ENCODE data around the gene FRAS1.
"Not testable (repeated sequence)": the region's sequence is repeated elsewhere in the genome, so short reads cannot be mapped to it uniquely, and the experiment has no call there.

The FRAS1 gene, protein sequence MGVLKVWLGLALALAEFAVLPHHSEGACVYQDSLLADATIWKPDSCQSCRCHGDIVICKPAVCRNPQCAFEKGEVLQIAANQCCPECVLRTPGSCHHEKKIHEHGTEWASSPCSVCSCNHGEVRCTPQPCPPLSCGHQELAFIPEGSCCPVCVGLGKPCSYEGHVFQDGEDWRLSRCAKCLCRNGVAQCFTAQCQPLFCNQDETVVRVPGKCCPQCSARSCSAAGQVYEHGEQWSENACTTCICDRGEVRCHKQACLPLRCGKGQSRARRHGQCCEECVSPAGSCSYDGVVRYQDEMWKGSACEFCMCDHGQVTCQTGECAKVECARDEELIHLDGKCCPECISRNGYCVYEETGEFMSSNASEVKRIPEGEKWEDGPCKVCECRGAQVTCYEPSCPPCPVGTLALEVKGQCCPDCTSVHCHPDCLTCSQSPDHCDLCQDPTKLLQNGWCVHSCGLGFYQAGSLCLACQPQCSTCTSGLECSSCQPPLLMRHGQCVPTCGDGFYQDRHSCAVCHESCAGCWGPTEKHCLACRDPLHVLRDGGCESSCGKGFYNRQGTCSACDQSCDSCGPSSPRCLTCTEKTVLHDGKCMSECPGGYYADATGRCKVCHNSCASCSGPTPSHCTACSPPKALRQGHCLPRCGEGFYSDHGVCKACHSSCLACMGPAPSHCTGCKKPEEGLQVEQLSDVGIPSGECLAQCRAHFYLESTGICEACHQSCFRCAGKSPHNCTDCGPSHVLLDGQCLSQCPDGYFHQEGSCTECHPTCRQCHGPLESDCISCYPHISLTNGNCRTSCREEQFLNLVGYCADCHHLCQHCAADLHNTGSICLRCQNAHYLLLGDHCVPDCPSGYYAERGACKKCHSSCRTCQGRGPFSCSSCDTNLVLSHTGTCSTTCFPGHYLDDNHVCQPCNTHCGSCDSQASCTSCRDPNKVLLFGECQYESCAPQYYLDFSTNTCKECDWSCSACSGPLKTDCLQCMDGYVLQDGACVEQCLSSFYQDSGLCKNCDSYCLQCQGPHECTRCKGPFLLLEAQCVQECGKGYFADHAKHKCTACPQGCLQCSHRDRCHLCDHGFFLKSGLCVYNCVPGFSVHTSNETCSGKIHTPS (N-terminal part only)

GRCh38 chr4:78057135-78057599 lies at the start of gene FRAS1:
FRAS1 (plus strand) TSS chr4:78057323; CDS start chr4:78058010, 687 bp downstream.
- H3K79me2 ChIP-seq (ENCODE audit: insufficient read depth, low read length), result no peaks in the 10 kb centered on the region
- H3K4me1 ChIP-seq (ENCODE audit: insufficient read depth, low read length), result peaks cover 10% of the 10 kb centered on the region
- no peaks in the 10 kb centered on the region for H4K20me1 ChIP-seq (ENCODE audit: insufficient read depth, low read length)
- H3K9me3 ChIP-seq (ENCODE audit: insufficient read depth, low read length, severe bottlenecking), result no peaks in the 10 kb centered on the region
- peaks cover 6% of the 10 kb centered on the region for H3K27me3 ChIP-seq (ENCODE audit: insufficient read depth, low read length, poor library complexity)
- DNase-seq (peak; percentile 9), ATAC-seq (ENCODE audit: insufficient read depth, low read depth) (peak; percentile 35; the same call in 2 of the 3 replicates)
- no peak within 1 kb of the TSS for H3K27ac ChIP-seq (ENCODE audit: low read length)
- peak within 1 kb of the TSS; percentile 21; the same call in 1 of the 2 replicates for H3K9ac ChIP-seq (ENCODE audit: low read depth, low read length)
- H3K4me3 ChIP-seq (ENCODE audit: low read depth in 1 of 2, low read length in 2 of 2), result peak within 1 kb of the TSS in 1 of 2 experiments; percentile 55; a peak in 3 of 4 replicates
- TF ChIP-seq, protein P1, sequence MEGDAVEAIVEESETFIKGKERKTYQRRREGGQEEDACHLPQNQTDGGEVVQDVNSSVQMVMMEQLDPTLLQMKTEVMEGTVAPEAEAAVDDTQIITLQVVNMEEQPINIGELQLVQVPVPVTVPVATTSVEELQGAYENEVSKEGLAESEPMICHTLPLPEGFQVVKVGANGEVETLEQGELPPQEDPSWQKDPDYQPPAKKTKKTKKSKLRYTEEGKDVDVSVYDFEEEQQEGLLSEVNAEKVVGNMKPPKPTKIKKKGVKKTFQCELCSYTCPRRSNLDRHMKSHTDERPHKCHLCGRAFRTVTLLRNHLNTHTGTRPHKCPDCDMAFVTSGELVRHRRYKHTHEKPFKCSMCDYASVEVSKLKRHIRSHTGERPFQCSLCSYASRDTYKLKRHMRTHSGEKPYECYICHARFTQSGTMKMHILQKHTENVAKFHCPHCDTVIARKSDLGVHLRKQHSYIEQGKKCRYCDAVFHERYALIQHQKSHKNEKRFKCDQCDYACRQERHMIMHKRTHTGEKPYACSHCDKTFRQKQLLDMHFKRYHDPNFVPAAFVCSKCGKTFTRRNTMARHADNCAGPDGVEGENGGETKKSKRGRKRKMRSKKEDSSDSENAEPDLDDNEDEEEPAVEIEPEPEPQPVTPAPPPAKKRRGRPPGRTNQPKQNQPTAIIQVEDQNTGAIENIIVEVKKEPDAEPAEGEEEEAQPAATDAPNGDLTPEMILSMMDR (IDR thresholded peaks at IDR 0.05; ENCODE audit: borderline replicate concordance, extremely low read depth, low read length, poor library complexity, severe bottlenecking), result no peak
- TF ChIP-seq EZH2 (IDR thresholded peaks at IDR 0.05; ENCODE audit: borderline replicate concordance, low read depth, low read length, severe bottlenecking), result no peak
- no peaks in the 10 kb centered on the region for H3K36me3 ChIP-seq (ENCODE audit: insufficient read depth, low read length)
- peak within 1 kb of the TSS; percentile 65 for H3K4me2 ChIP-seq (ENCODE audit: insufficient read depth, low read length)
- H2AFZ ChIP-seq (ENCODE audit: low read depth, low read length), result peak within 1 kb of the TSS; percentile 71

DNA sequence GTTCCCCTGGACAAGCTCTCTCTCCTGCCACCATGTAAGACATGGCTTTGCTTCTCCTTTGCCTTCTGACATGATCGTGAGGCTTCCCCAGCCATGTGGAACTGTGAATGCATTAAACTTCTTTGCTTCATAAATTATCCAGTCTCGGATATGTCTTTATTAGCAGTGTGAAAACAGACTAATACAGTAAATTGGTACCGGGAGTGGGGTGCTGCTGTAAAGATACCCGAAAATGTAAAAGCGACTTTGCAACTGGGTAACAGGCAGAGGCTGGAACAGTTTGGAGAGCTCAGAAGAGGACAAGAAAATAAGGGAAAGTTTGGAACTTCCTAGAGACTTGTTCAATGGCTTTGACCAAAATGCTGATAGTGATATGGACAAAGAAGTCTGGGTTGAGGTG lies 46.1 kb upstream of the FRAS1 start:
- not testable (repeated sequence) for DNase-seq; ATAC-seq (ENCODE audit: insufficient read depth, low read depth); H3K4me1 ChIP-seq (ENCODE audit: insufficient read depth, low read length); H3K27me3 ChIP-seq (ENCODE audit: insufficient read depth, low read length, poor library complexity); H3K36me3 ChIP-seq (ENCODE audit: insufficient read depth, low read length); H4K20me1 ChIP-seq (ENCODE audit: insufficient read depth, low read length); H3K27ac ChIP-seq (ENCODE audit: low read length); H3K4me3 ChIP-seq (ENCODE audit: low read depth in 1 of 2, low read length in 2 of 2); H3K79me2 ChIP-seq (ENCODE audit: insufficient read depth, low read length); H2AFZ ChIP-seq (ENCODE audit: low read depth, low read length); H3K4me2 ChIP-seq (ENCODE audit: insufficient read depth, low read length); H3K9ac ChIP-seq (ENCODE audit: low read depth, low read length)
- H3K9me3 ChIP-seq (ENCODE audit: insufficient read depth, low read length, severe bottlenecking), result peaks cover 13% of the 10 kb centered on the region

- H3K4me3 ChIP-seq (ENCODE audit: low read depth in 1 of 2, low read length in 2 of 2), result no peak overlapping the region
- DNase-seq (no peak), ATAC-seq (ENCODE audit: insufficient read depth, low read depth) (no peak)
- no peaks in the 10 kb centered on the region for H3K36me3 ChIP-seq (ENCODE audit: insufficient read depth, low read length)
- H4K20me1 ChIP-seq (ENCODE audit: insufficient read depth, low read length), result no peaks in the 10 kb centered on the region
- H3K27ac ChIP-seq (ENCODE audit: low read length), result no peak overlapping the region
- no peak overlapping the region for H3K9ac ChIP-seq (ENCODE audit: low read depth, low read length)
- H3K27me3 ChIP-seq (ENCODE audit: insufficient read depth, low read length, poor library complexity), result no peaks in the 10 kb centered on the region
- no peak for TF ChIP-seq EZH2 (IDR thresholded peaks at IDR 0.05; ENCODE audit: borderline replicate concordance, low read depth, low read length, severe bottlenecking)
- TF ChIP-seq, protein P1 (IDR thresholded peaks at IDR 0.05; ENCODE audit: borderline replicate concordance, extremely low read depth, low read length, poor library complexity, severe bottlenecking), result no peak
- no peak overlapping the region for H2AFZ ChIP-seq (ENCODE audit: low read depth, low read length)
- H3K4me1 ChIP-seq (ENCODE audit: insufficient read depth, low read length), result no peaks in the 10 kb centered on the region
- peaks cover 13% of the 10 kb centered on the region for H3K9me3 ChIP-seq (ENCODE audit: insufficient read depth, low read length, severe bottlenecking)
- H3K4me2 ChIP-seq (ENCODE audit: insufficient read depth, low read length), result no peak overlapping the region
- H3K79me2 ChIP-seq (ENCODE audit: insufficient read depth, low read length), result no peaks in the 10 kb centered on the region
These were observed 41.9 kb upstream of the FRAS1 start for GRCh38 chr4:78014889-78015886.

All from DND-41 (cell line).